Measurements from ENCODE around the gene MAGIX. TPM values are rescaled to one million over a fixed set of nuclear protein-coding genes. Genes with fewer than 3 reads are reported as not detected.

Gene MAGIX
- total RNA-seq, 1 experiment from 2014 or later, result 1.2 TPM

- no peak overlapping the region for H3K27ac Mint-ChIP-seq
- H3K9me3 Mint-ChIP-seq, result peaks cover 4% of the 10 kb centered on the region; the same call in 1 of the 2 replicates
These were observed 50.3 kb downstream of the MAGIX start for GRCh38 chrX:49212861-49213260.

GRCh38 chrX:49214416-49214815 lies 51.9 kb downstream of the MAGIX start:
- TF ChIP-seq ZNF671 (CRISPR knock-in tag; IDR thresholded peaks at IDR 0.05) (no peak), ZSCAN18 (CRISPR knock-in tag; IDR thresholded peaks at IDR 0.05) (no peak), ZNF281 (CRISPR knock-in tag; IDR thresholded peaks at IDR 0.05) (no peak), ZBTB43 (CRISPR knock-in tag; IDR thresholded peaks at IDR 0.05) (no peak), ZNF219 (CRISPR knock-in tag; IDR thresholded peaks at IDR 0.05; ENCODE audit: borderline replicate concordance) (no peak), IRF1 (CRISPR knock-in tag; IDR thresholded peaks at IDR 0.05) (no peak), GTF2I (CRISPR knock-in tag; conservative IDR thresholded peaks at IDR 0.05) (no peak), MXD4 (CRISPR knock-in tag; IDR thresholded peaks at IDR 0.05; ENCODE audit: borderline replicate concordance) (no peak), FOXP1 (CRISPR knock-in tag; IDR thresholded peaks at IDR 0.05; ENCODE audit: borderline replicate concordance) (no peak), JUN (CRISPR knock-in tag; IDR thresholded peaks at IDR 0.05) (no peak), ZNF532 (CRISPR knock-in tag; IDR thresholded peaks at IDR 0.05; ENCODE audit: borderline replicate concordance) (no peak), PREB (CRISPR knock-in tag; IDR thresholded peaks at IDR 0.05; ENCODE audit: borderline replicate concordance) (no peak), ATF2 (CRISPR knock-in tag; IDR thresholded peaks at IDR 0.05; ENCODE audit: borderline replicate concordance, low read depth) (no peak), ZNF423 (CRISPR knock-in tag; IDR thresholded peaks at IDR 0.05) (no peak)
- H3K27me3 Mint-ChIP-seq (ENCODE audit: low read depth), result peaks cover 8% of the 10 kb centered on the region
- DNase-seq (ENCODE audit: low spot score) (no peak), ATAC-seq (no peak)
- peaks cover 4% of the 10 kb centered on the region; the same call in 1 of the 2 replicates for H3K9me3 Mint-ChIP-seq
- ChIA-PET CTCF (no interaction called here), POLR2A (no interaction called here)
- H3K27ac Mint-ChIP-seq, result no peak overlapping the region
- H3K4me1 Mint-ChIP-seq, result no peaks in the 10 kb centered on the region
- no peak overlapping the region for H3K4me3 Mint-ChIP-seq
- no peaks in the 10 kb centered on the region for H3K36me3 Mint-ChIP-seq

More at GRCh38 chrX:49212861-49213260, 50.3 kb downstream of the MAGIX start:
- ChIA-PET POLR2A (no interaction called here), CTCF (no interaction called here)
- H3K27me3 Mint-ChIP-seq (ENCODE audit: low read depth), result peaks cover 8% of the 10 kb centered on the region
- no peaks in the 10 kb centered on the region for H3K4me1 Mint-ChIP-seq
- DNase-seq (ENCODE audit: low spot score) (no peak), ATAC-seq (no peak)
- H3K36me3 Mint-ChIP-seq, result no peaks in the 10 kb centered on the region
- H3K4me3 Mint-ChIP-seq, result no peak overlapping the region
- TF ChIP-seq ZNF121 (CRISPR knock-in tag; IDR thresholded peaks at IDR 0.05), result no peak
- no peak for TF ChIP-seq SMAD3 (CRISPR knock-in tag; IDR thresholded peaks at IDR 0.05; ENCODE audit: borderline replicate concordance)
- no peak for TF ChIP-seq IRF1 (CRISPR knock-in tag; IDR thresholded peaks at IDR 0.05)
- TF ChIP-seq OVOL2 (CRISPR knock-in tag; IDR thresholded peaks at IDR 0.05; ENCODE audit: borderline replicate concordance), result no peak
